H7 (cell line): Measurements from ENCODE around the gene SLC24A4. TPM values are rescaled to one million over a fixed set of nuclear protein-coding genes. Genes with fewer than 3 reads are reported as not detected.

Experiments
- DNase-seq: peaks from one replicate; pipeline ENCODE4 v3.0.0; 2012
- H3K27me3 ChIP-seq: 2 replicates; pipeline ENCODE4 v1.6.0; 2011; ENCODE audit warnings: mild to moderate bottlenecking, low read length; ENCODE audit not compliant: control insufficient read depth, insufficient read depth
- H3K36me3 ChIP-seq: replicated peaks from 2 replicates; pipeline ENCODE4 v1.5.1; 2011; ENCODE audit warnings: low read length; ENCODE audit not compliant: control insufficient read depth, insufficient read depth
- H3K4me3 ChIP-seq: 2 replicates; pipeline ENCODE4 v1.5.1; 2011; ENCODE audit warnings: low read depth, mild to moderate bottlenecking, control low read depth, low read length, moderate library complexity; ENCODE audit not compliant: insufficient read depth
- total RNA-seq: library from RNA; depleted of rRNA; stranded (reverse); fragments of >200 nt; shearing (Covaris generic); gene quantifications from 2 replicates; pipeline ENCODE4 v1.2.3, GENCODE V29; 2014

Gene SLC24A4
- total RNA-seq, 1 experiment from 2014 or later: under 0.01 TPM

DNA sequence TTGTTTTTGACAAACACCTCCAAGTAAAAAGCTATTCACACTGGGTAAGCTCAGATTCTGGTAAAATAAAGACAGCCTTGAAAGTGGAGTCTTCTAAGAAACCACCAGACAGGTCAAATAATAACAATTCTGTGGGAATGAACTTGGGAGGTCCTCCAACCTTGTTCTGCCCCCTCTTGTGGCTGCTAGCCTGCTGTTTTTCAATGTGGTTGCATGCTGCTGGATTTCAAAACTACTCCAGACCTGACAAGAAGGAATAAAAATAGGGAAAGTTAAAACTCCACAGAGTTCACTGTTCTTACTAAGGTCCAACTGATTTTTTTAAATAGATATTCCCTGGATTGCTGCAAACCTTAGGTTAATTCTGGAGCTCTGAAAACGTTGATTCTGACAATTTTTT is 158.4 kb downstream of the SLC24A4 start:
- DNase-seq: no peak
- H3K27me3 ChIP-seq: no peaks in the 10 kb centered on the region
- no peak overlapping the region for H3K4me3 ChIP-seq
- H3K36me3 ChIP-seq: no peaks in the 10 kb centered on the region

GRCh38 chr14:92481811-92482555 is 159.0 kb downstream of the SLC24A4 start:
- Histone ChIP-seq H3K36me3 (no peaks in the 10 kb centered on the region), H3K27me3 (no peaks in the 10 kb centered on the region), H3K4me3 (no peak overlapping the region)
- DNase-seq: no peak

DNA sequence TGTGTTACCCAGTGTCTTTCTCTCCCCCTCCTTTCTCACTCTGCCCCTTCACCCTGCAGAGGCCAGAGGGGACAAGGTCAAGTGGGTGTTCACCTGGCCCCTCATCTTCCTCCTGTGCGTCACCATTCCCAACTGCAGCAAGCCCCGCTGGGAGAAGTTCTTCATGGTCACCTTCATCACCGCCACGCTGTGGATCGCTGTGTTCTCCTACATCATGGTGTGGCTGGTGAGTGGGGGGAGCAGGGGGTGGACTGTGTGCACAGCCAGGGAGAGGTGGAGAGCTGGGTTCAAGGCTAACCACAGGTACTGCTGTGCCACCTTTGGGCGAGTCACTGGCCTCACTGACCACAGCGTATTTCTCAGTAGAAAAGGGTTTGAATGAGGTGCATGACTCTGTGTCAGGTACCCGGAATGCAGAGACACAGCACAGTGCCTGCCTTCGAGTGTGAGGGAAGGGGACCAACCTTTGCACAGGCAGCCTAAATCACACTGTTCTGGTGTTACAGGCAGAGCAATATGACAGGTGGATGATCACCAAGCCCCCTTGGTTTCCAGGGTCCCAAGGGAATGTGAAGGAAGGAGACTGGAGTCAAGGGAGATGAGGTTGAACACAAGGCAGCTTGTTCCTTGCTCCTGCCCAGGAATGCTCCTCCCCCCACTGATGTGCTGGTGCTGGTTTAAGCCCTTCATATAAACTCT is 159.8 kb downstream of the SLC24A4 start:
- DNase-seq: no peak
- Histone ChIP-seq H3K36me3 (no peaks in the 10 kb centered on the region), H3K27me3 (no peaks in the 10 kb centered on the region), H3K4me3 (no peak overlapping the region)

- Histone ChIP-seq H3K4me3 (no peak overlapping the region), H3K27me3 (no peaks in the 10 kb centered on the region), H3K36me3 (no peaks in the 10 kb centered on the region)
- DNase-seq: no peak
These were observed 161.3 kb downstream of the SLC24A4 start for GRCh38 chr14:92484132-92484823.

GRCh38 chr14:92486881-92487280 is 163.9 kb downstream of the SLC24A4 start:
- no peak overlapping the region for H3K4me3 ChIP-seq
- no peaks in the 10 kb centered on the region for H3K36me3 ChIP-seq
- H3K27me3 ChIP-seq: no peaks in the 10 kb centered on the region
- no peak for DNase-seq

DNA sequence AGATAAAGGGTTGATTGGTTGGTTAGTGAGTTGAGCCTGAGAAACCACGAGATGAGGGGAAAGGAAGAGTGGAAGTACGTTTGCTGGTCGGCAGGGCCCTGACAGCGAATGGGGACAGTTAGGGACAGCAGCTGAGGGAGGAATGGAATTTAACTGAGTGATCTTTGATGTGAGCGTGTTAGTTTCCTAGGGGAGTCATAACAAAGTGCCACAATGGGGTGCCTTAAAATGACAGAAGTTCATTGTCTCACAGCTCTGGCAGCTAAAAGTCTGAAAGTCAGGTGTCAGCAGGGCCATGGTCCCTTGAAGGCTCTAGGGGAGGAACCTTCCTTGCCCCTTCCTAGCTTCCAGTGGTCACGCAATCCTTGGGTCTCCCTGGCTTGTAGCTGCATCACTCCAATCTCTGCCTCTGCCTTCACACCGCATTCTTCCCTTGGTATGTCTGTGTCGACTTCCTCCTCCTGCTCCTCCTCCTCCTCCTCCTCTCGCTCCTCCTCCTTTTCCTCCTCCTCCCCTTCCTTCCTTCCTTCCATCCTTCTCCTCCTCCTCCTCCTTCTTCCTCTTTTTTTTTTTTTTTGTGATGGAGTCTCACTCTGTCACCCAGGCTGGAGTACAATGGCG is 164.7 kb downstream of the SLC24A4 start:
- DNase-seq: no peak
- Histone ChIP-seq H3K27me3 (no peaks in the 10 kb centered on the region), H3K4me3 (no peak overlapping the region), H3K36me3 (no peaks in the 10 kb centered on the region)

DNA sequence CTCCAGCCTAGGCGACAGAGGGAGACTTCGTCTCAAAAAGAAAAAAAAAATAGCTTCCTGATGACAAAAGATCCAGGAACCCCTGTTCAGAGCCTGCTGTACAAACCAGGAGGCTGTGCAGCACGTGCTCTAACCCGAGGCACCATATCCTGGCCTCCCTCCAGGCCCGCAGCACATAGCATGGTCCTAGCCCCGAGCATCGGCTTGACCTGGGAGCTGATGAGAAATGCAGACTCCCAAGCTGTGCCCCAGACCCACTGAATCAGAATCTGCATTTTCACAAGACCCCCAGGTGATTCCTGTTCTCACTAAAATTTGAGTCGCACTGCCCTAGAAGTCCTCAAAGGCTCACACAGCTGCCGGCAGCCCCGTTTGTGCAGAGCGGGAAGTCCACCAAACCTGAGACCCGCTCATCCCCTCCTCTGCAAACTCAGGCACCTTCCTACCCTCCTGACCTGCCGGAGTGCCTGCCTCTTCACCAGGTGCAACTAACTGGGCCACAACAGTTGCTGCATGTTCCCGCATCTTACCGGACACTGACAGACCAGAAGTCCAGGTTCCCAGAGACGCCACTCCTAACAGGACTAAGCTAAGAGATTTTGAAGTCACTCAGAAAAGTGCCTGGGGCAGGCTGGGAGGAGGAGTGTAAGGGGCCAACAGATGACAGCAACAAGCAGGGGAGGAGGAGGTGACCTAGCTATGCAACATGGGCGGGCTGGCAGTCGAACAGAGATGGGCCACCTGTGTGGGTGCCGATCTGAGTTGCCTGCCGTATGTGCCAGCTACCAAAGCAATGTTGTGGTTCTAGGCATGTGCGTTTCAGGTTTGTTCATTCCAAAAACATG is 166.7 kb downstream of the SLC24A4 start:
- DNase-seq: no peak
- Histone ChIP-seq H3K27me3 (no peaks in the 10 kb centered on the region), H3K36me3 (no peaks in the 10 kb centered on the region), H3K4me3 (no peak overlapping the region)

GRCh38 chr14:92490239-92490959 is 167.4 kb downstream of the SLC24A4 start:
- no peaks in the 10 kb centered on the region for H3K36me3 ChIP-seq
- DNase-seq: no peak
- H3K4me3 ChIP-seq: no peak overlapping the region
- H3K27me3 ChIP-seq: no peaks in the 10 kb centered on the region

- no peak overlapping the region for H3K4me3 ChIP-seq
- no peaks in the 10 kb centered on the region for H3K36me3 ChIP-seq
- DNase-seq: peak; percentile 2
- H3K27me3 ChIP-seq: no peaks in the 10 kb centered on the region
These were observed 168.8 kb downstream of the SLC24A4 start for GRCh38 chr14:92491782-92492181.

GRCh38 chr14:92492258-92492657 is 169.3 kb downstream of the SLC24A4 start:
- peak; percentile 8 for DNase-seq
- H3K4me3 ChIP-seq: no peak overlapping the region

DNA sequence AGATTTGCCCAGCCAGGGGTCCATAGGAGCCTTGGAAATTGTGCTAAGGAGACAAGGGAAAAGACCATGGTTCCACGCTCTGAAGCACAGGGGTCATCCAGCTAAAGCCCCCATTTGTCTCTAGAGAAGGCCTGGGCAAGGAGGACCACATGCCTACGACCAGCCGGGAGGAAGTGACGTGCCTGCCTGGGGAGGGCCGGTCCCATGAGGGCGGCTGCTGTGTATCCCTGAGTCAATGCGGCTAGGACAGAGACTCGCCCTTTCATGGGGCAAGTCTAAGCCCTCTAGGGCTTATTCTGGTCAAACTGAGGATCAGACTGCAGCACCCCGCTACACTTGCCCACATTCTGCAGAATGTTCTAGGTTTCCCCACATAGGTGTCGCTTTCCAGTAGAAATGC is 170.1 kb downstream of the SLC24A4 start:
- H3K27me3 ChIP-seq: no peaks in the 10 kb centered on the region
- no peaks in the 10 kb centered on the region for H3K36me3 ChIP-seq
- no peak for DNase-seq
- H3K4me3 ChIP-seq: no peak overlapping the region

More at GRCh38 chr14:92492258-92492657, 169.3 kb downstream of the SLC24A4 start:
- Histone ChIP-seq H3K27me3 (no peaks in the 10 kb centered on the region), H3K36me3 (no peaks in the 10 kb centered on the region)

- DNase-seq: no peak
- Histone ChIP-seq H3K4me3 (no peak overlapping the region), H3K27me3 (no peaks in the 10 kb centered on the region), H3K36me3 (no peaks in the 10 kb centered on the region)
These were observed 170.5 kb downstream of the SLC24A4 start for GRCh38 chr14:92493492-92493891.

DNA sequence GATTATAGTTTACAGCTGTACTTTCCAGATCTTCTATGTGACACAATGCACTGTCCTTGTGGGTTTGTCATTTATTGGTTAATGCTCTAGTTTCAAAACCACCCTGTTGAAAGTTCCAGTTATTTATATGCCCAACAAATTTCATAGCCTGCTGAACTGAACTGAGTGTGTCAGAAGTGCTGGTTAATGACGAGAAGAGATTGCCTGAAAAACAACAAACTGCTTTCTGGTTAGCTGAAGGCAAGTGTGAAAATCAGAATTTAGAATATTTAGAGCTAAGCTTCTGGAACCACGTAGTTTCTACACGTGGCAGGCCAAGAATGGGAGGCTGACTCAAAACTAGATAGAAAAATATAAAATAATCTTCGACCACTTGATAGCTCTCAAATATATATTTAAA is 171.5 kb downstream of the SLC24A4 start:
- H3K27me3 ChIP-seq: no peaks in the 10 kb centered on the region
- no peak for DNase-seq
- no peaks in the 10 kb centered on the region for H3K36me3 ChIP-seq
- H3K4me3 ChIP-seq: no peak overlapping the region
